Measurements from ENCODE around the gene TSTD2.

GRCh38 chr9:97632248-97632984 lies 752 bp downstream of the TSTD2 start:
- TF ChIP-seq, protein P1, sequence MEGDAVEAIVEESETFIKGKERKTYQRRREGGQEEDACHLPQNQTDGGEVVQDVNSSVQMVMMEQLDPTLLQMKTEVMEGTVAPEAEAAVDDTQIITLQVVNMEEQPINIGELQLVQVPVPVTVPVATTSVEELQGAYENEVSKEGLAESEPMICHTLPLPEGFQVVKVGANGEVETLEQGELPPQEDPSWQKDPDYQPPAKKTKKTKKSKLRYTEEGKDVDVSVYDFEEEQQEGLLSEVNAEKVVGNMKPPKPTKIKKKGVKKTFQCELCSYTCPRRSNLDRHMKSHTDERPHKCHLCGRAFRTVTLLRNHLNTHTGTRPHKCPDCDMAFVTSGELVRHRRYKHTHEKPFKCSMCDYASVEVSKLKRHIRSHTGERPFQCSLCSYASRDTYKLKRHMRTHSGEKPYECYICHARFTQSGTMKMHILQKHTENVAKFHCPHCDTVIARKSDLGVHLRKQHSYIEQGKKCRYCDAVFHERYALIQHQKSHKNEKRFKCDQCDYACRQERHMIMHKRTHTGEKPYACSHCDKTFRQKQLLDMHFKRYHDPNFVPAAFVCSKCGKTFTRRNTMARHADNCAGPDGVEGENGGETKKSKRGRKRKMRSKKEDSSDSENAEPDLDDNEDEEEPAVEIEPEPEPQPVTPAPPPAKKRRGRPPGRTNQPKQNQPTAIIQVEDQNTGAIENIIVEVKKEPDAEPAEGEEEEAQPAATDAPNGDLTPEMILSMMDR (IDR thresholded peaks at IDR 0.05 in 4 of 5, conservative IDR thresholded peaks at IDR 0.05 in 1 of 5), result no peak
- TF ChIP-seq POLR2A (IDR thresholded peaks at IDR 0.05), result no peak
